Measurements from ENCODE around the gene CPSF4.
A peak's percentile ranks its signal among the peaks of the same experiment; 100 is the strongest.

CPSF4 gene

DNA sequence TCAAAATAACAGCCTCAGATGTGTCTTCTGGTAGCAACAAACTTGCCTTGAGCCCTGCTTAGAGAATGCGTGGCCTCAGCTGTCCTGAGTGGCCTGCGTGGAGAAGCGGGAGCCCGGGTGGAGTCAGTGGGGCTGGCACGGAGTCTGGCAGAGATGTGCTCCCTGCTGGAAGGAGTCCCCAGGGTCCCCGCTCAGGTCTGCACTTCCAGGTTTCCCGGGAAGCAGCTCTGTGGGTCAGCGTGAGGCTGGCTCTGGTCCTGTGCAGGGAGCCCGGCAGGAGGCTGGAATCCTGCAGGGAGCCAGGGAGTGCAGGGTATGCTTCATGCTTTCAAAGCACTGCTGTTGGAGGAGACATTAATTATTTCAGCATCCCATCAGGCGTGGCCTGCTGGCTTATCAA, 10.1 kb downstream of the CPSF4 start:
- no peak for DNase-seq (ENCODE audit: low read depth, low spot score)

DNA sequence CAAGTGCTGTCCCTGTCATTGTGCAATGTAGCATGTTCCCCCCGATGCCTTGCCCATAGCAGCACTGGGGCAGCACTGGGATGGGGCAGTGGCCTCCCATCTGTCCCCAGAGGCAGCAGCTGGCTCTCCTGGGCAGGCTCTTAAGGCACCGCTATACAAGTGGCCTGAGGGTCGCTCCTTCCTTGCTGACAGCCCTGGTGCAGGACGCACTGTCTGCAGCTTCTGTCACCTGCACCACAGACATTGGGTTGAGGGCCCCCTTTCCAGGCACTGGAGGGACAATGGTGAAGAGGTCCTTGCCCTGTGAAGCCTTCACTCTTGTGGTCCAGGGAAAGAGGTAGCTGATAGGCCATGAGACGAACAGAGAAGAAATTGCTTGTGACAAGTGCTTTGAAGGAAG, 10.6 kb downstream of the CPSF4 start:
- DNase-seq (ENCODE audit: low read depth, low spot score): no peak

- no peak for DNase-seq (ENCODE audit: low read depth, low spot score)
Observed at GRCh38 chr7:99451936-99452335, 13.2 kb downstream of the CPSF4 start.

- no peak for DNase-seq (ENCODE audit: low read depth, low spot score)
Observed at GRCh38 chr7:99452541-99452940, 13.8 kb downstream of the CPSF4 start.

GRCh38 chr7:99453105-99453504, 14.4 kb downstream of the CPSF4 start:
- no peak for DNase-seq (ENCODE audit: low read depth, low spot score)

- DNase-seq (ENCODE audit: low read depth, low spot score): no peak
Observed at GRCh38 chr7:99455874-99456273, 17.1 kb downstream of the CPSF4 start.

DNA sequence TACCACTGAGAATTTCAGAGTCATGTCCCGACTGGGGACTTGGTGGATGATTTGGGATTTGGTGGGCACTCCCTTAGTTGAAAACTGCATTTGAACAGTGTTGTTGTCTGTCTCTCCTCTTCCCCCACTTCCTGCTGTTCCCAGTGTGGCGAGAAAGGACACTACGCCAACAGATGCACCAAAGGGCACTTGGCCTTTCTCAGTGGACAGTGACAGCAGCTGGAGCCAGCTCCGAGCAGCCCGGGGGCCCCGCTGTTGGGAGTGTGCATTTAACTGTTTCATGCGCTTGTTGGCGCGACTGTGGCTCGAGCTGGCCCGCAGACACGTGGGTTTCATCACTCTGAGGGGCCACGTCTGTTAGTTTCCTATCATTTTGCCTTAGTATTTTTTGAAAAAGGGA, 17.5 kb downstream of the CPSF4 start:
- DNase-seq (ENCODE audit: low read depth, low spot score): no peak

DNA sequence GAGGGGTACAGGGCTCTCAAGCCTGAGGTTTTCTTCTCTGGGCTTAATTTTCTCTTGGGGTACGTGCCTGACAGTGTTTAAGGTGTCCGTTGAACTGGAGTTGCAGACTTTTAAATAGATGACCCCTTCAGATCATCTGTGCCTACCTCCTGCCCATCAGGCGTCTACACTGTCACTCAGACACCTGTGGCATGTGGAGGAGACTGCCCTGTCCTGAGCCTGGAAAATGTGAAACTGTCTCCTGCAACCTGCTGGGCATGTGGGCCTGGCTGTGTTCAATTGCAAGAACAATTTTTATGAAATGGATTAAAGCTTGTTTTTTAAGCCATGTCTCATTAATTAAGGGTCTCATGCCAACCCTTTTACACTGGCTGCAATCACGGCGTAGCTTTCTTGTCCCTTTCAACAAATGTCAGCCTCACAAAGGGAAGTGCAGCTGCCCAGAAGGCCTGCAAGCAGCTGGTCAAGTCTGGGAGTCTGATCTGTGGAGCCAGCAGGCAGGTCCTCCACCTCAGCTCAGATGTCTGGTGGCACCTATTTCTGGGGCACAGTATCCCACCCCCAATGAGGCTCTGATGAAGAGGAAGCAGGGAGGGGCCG, 18.4 kb downstream of the CPSF4 start:
- DNase-seq (ENCODE audit: low read depth, low spot score): no peak

- DNase-seq (ENCODE audit: low read depth, low spot score): no peak
Observed at GRCh38 chr7:99457650-99458493, 19.1 kb downstream of the CPSF4 start.

DNA sequence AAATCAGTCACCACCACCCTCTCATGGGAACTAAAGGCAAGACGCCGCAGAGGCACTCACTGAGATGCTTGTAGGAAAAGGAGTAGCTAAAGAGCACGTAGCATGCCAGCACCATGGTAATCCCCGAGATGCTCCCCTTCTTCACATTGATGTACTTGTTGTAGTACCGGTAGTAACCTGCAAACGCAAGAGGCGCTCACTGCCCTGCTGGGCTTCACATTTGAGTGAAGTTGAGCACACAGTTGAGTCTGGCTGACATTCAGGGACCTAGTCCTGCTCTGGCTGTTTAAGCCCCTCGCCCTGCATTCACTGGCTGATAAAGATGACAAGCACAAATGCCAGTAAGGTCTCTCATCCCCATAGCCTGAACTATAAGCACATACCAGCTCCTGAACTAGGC, 20.3 kb downstream of the CPSF4 start:
- DNase-seq (ENCODE audit: low read depth, low spot score): peak; percentile 15

DNA sequence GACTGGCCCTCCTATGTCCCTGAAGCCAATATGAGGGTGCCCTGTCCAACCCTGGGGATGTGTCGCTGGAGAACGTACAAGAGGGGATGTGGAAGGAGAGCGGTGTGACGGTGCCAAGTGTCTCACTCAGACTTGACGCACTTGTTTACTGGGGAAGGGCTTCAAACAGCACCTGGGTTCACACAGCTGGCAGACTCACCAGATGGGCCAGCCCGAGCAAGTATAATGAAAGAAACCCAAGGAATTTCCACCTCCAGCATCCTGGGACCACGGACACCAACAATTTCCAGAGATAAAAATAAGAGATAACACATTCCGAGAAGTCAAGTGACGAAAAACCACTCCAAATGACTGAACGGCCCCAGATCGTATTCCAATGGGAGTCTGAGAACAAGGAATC, 21.9 kb downstream of the CPSF4 start:
- no peak for DNase-seq (ENCODE audit: low read depth, low spot score)

- no peak for DNase-seq (ENCODE audit: low read depth, low spot score)
Observed at GRCh38 chr7:99461221-99461620, 22.5 kb downstream of the CPSF4 start.

GRCh38 chr7:99465421-99465768, 26.7 kb downstream of the CPSF4 start:
- DNase-seq (ENCODE audit: low read depth, low spot score): no peak

- no peak for DNase-seq (ENCODE audit: low read depth, low spot score)
Observed at GRCh38 chr7:99468336-99468918, 29.7 kb downstream of the CPSF4 start.

GRCh38 chr7:99469381-99470065, 30.8 kb downstream of the CPSF4 start:
- no peak for DNase-seq (ENCODE audit: low read depth, low spot score)

- peak; percentile 99 for DNase-seq (ENCODE audit: low read depth, low spot score)
Observed at GRCh38 chr7:99472561-99473314, 34.0 kb downstream of the CPSF4 start, which contains the start of gene ZNF789. TSS of gene ZNF789 (plus strand) at chr7:99472890. CDS start at chr7:99476457, 3,567 bp downstream.

- peak; percentile 79 for DNase-seq (ENCODE audit: low read depth, low spot score)
Observed at GRCh38 chr7:99473315-99473596, 34.5 kb downstream of the CPSF4 start.

GRCh38 chr7:99476107-99476506, 37.4 kb downstream of the CPSF4 start:
- no peak for DNase-seq (ENCODE audit: low read depth, low spot score)

DNA sequence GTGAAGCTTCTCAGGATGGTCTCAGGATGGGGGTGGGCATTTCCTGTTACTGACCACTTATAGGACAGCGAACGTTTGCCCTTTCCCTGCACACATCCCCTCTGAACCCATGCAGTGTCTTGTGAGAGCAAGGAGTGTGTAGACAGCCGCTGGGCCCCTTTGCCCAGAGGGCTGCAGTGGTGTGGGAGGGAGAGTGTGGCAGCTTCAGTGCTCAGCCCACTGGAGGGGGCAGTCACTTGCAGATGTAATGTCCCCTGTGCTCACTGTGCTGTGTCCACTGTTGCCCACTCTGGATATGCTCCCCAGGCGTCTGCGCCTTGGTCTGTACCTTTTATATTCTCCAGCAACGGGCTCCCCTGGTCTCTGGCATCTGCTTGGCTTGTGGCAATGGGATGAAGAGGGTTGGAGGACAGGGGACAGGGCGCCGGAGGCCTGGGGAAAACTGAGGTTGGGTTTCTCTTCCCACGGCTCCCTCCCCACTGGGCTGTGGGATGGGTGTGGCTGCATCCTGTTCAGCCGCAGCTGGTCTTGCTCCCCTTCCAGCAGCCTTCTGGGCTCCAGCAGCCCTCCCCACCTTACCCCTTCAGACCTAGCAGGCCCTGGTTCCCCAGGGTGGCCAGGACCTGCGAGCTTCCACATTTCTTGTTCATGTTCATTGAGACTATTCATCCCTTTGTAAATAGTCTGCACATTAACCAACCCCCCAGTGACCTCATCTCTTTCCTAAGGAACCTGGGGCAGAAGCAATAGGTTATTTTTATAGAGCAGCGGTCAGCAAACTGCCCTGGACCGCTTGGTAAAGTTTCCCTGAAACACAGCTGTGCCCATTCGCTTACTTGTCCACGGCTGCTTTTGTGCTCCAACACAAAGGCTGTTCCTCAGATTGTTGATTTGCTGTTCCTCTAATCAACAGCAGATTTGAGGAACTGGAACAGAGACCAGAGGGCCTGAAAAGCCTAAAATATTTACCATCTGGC, 40.0 kb downstream of the CPSF4 start:
- DNase-seq (ENCODE audit: low read depth, low spot score): no peak

GRCh38 chr7:99485094-99485493, 46.4 kb downstream of the CPSF4 start:
- DNase-seq (ENCODE audit: low read depth, low spot score): no peak

GRCh38 chr7:99489235-99489634, 50.5 kb downstream of the CPSF4 start:
- DNase-seq (ENCODE audit: low read depth, low spot score): no peak
